Measurements from ENCODE around the gene MERTK. TPM values are rescaled to one million over a fixed set of nuclear protein-coding genes. Genes with fewer than 3 reads are reported as not detected.

Gene MERTK
- total RNA-seq, 2 experiments from 2014 or later = 0.08 to 0.19 TPM

GRCh38 chr2:112055730-112056625 is 157.6 kb downstream of the MERTK start:
- no peak for TF ChIP-seq CTCF (IDR thresholded peaks at IDR 0.05)
- peak overlapping the region; percentile 77 to 85 for H3K27ac ChIP-seq (ENCODE audit: low read depth in 1 of 2, low read length in 2 of 2)
- ChIA-PET CTCF (no interaction called here), POLR2A (interaction anchor here (1.0 to 1.9 kb wide), 8 partner anchors 8 to 221 kb away, joined by 3 to 15 read pairs (median 7); partner anchors contain the start of genes ANAPC1 and ZC3H8)
- no peaks in the 10 kb centered on the region for H3K9me3 Mint-ChIP-seq
- no peaks in the 10 kb centered on the region for H3K27me3 Mint-ChIP-seq
- peaks cover 35% of the 10 kb centered on the region for H3K4me1 ChIP-seq (ENCODE audit: insufficient read depth, low read length)
- peaks cover 15% of the 10 kb centered on the region for H3K36me3 ChIP-seq (ENCODE audit: insufficient read depth, low read length)
- intact Hi-C loops (cut with DNase I, micrococcal nuclease) = loop anchor here (5.0 to 10.0 kb wide), 7 partner anchors 129 to 709 kb away; partner anchors contain the start of genes CHCHD5 (in 1 of the 2), CKAP2L (in 1 of the 2) and ZC3H8 (in 1 of the 2)
- no peaks in the 10 kb centered on the region for H3K27me3 ChIP-seq (ENCODE audit: control insufficient read depth in 1 of 2, insufficient read depth in 2 of 2, low read length in 2 of 2)
- H3K27ac Mint-ChIP-seq = peak overlapping the region; percentile 89
- peak overlapping the region; percentile 94 for H3K4me3 Mint-ChIP-seq
- no peaks in the 10 kb centered on the region for H3K9me3 ChIP-seq (ENCODE audit: control insufficient read depth in 1 of 2, insufficient read depth in 1 of 2, low read length in 2 of 2)
- peak in 10 of 14 experiments; percentile 5 to 64 (median 16) for DNase-seq
- H3K36me3 Mint-ChIP-seq (ENCODE audit: low read depth) = peaks cover 22% of the 10 kb centered on the region
- peaks cover 43% of the 10 kb centered on the region for H3K4me1 Mint-ChIP-seq (ENCODE audit: low read depth)
- ATAC-seq (ENCODE audit: poor library complexity) = no peak
- peak overlapping the region; percentile 93 for H3K4me3 ChIP-seq (ENCODE audit: low read length)

GRCh38 chr2:112056626-112056987 is 158.2 kb downstream of the MERTK start:
- intact Hi-C loops (cut with DNase I, micrococcal nuclease) = loop anchor here (5.0 to 10.0 kb wide), 7 partner anchors 128 to 708 kb away; partner anchors contain the start of genes CHCHD5 (in 1 of the 2), CKAP2L (in 1 of the 2) and ZC3H8 (in 1 of the 2)
- Histone ChIP-seq H3K4me1 (ENCODE audit: insufficient read depth, low read length) (peaks cover 35% of the 10 kb centered on the region), H3K9me3 (ENCODE audit: control insufficient read depth in 1 of 2, insufficient read depth in 1 of 2, low read length in 2 of 2) (no peaks in the 10 kb centered on the region), H3K27me3 (ENCODE audit: control insufficient read depth in 1 of 2, insufficient read depth in 2 of 2, low read length in 2 of 2) (no peaks in the 10 kb centered on the region), H3K36me3 (ENCODE audit: insufficient read depth, low read length) (peaks cover 21% of the 10 kb centered on the region), H3K4me3 (ENCODE audit: low read length) (peak overlapping the region; percentile 93), H3K27ac (ENCODE audit: low read depth in 1 of 2, low read length in 2 of 2) (no peak overlapping the region)
- Mint-ChIP-seq H3K4me3 (peak overlapping the region; percentile 94), H3K4me1 (ENCODE audit: low read depth) (peaks cover 46% of the 10 kb centered on the region), H3K27me3 (no peaks in the 10 kb centered on the region), H3K27ac (peak overlapping the region; percentile 72), H3K9me3 (no peaks in the 10 kb centered on the region), H3K36me3 (ENCODE audit: low read depth) (peaks cover 28% of the 10 kb centered on the region)
- ATAC-seq (ENCODE audit: poor library complexity) (no peak), DNase-seq (no peak)
- no peak for TF ChIP-seq CTCF (IDR thresholded peaks at IDR 0.05)
- ChIA-PET CTCF (no interaction called here), POLR2A (no interaction called here)

GRCh38 chr2:112059671-112060070 is 161.3 kb downstream of the MERTK start:
- no peak for ATAC-seq (ENCODE audit: poor library complexity)

More at GRCh38 chr2:112059671-112060070, 161.3 kb downstream of the MERTK start:
- H3K27me3 ChIP-seq (ENCODE audit: control insufficient read depth in 1 of 2, insufficient read depth in 2 of 2, low read length in 2 of 2) = no peaks in the 10 kb centered on the region
- no peak overlapping the region for H3K4me3 ChIP-seq (ENCODE audit: low read length)
- Mint-ChIP-seq H3K4me3 (no peak overlapping the region), H3K27me3 (no peaks in the 10 kb centered on the region), H3K27ac (no peak overlapping the region), H3K9me3 (no peaks in the 10 kb centered on the region), H3K36me3 (ENCODE audit: low read depth) (peaks cover 59% of the 10 kb centered on the region), H3K4me1 (ENCODE audit: low read depth) (peaks cover 62% of the 10 kb centered on the region)
- TF ChIP-seq CTCF (IDR thresholded peaks at IDR 0.05) = no peak
- peaks cover 49% of the 10 kb centered on the region for H3K36me3 ChIP-seq (ENCODE audit: insufficient read depth, low read length)
- intact Hi-C loops (cut with DNase I, micrococcal nuclease) = loop anchor here (5.0 to 10.0 kb wide), 7 partner anchors 125 to 705 kb away; partner anchors contain the start of genes CHCHD5 (in 1 of the 2), CKAP2L (in 1 of the 2) and ZC3H8 (in 1 of the 2)
- no peak for DNase-seq
- ChIA-PET POLR2A (no interaction called here), CTCF (no interaction called here)
- no peak overlapping the region for H3K27ac ChIP-seq (ENCODE audit: low read depth in 1 of 2, low read length in 2 of 2)
- no peaks in the 10 kb centered on the region for H3K9me3 ChIP-seq (ENCODE audit: control insufficient read depth in 1 of 2, insufficient read depth in 1 of 2, low read length in 2 of 2)
- H3K4me1 ChIP-seq (ENCODE audit: insufficient read depth, low read length) = peaks cover 28% of the 10 kb centered on the region

Data from CD4-positive, alpha-beta T cell (primary cell).